ENCODE data around the gene CD151. TPM values are rescaled to one million over a fixed set of nuclear protein-coding genes. Genes with fewer than 3 reads are reported as not detected.

The CD151 gene
- total RNA-seq, 6 donors from 2014 or later: 179 to 545 (median 421) TPM

DNA sequence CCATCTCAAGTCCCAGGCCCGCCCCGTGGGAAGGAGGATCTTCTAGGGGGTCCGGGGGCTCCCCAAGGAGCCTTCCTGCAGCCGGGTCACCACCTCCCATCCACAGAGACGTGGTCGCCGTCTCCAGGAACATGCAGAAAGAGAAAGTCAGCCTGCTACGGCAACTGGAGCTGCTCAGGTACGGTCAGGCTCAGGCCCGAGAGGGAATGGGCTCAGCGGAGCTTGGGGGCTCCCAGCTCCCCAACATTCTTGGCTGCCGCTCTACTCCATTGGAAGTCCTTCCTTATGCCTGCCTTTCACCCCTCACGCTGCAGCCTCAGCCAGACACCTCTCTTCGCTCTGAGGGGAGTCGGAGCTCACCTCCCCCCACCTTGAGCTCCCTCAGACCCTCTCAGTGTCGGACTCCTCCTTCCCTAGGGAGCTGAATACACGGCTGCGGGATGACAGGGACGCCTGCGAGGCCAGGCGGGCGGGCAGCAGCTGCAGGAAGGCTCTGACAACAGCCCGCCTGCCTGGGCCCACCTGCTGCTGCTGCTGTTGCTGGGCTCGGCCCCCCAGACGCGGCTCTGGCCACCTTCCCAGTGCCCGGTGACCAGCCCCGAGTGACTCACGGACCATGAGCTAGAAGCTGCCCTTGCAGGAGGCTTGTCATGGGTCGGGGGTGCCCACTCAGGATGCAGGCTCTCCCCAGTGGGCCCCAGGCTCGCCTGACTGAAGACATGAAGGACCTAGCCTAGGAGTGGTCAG lies 1.5 kb upstream of the CD151 start:
- peaks cover 83 to 94% (median 85%) of the 10 kb centered on the region in 4 donors for H3K4me1 ChIP-seq
- H3K27me3 ChIP-seq: peaks cover 0 to 4% (median 0%) of the 10 kb centered on the region in 4 donors
- no peak for TF ChIP-seq POLR2A (IDR thresholded peaks at IDR 0.05)
- no peak for TF ChIP-seq EP300 (IDR thresholded peaks at IDR 0.05)
- TF ChIP-seq POLR2AphosphoS5 (IDR thresholded peaks at IDR 0.05): no peak
- TF ChIP-seq, protein P1, sequence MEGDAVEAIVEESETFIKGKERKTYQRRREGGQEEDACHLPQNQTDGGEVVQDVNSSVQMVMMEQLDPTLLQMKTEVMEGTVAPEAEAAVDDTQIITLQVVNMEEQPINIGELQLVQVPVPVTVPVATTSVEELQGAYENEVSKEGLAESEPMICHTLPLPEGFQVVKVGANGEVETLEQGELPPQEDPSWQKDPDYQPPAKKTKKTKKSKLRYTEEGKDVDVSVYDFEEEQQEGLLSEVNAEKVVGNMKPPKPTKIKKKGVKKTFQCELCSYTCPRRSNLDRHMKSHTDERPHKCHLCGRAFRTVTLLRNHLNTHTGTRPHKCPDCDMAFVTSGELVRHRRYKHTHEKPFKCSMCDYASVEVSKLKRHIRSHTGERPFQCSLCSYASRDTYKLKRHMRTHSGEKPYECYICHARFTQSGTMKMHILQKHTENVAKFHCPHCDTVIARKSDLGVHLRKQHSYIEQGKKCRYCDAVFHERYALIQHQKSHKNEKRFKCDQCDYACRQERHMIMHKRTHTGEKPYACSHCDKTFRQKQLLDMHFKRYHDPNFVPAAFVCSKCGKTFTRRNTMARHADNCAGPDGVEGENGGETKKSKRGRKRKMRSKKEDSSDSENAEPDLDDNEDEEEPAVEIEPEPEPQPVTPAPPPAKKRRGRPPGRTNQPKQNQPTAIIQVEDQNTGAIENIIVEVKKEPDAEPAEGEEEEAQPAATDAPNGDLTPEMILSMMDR (IDR thresholded peaks at IDR 0.05): no peak
- DNase-seq (peak in 1 of 2 donors; percentile 83), ATAC-seq (ENCODE audit: low FRiP score in 2 of 2) (no peak)
- H3K27ac ChIP-seq: no peak overlapping the region
- WGBS, 2 donors: 76 to 78% methylated on average over 23 to 25 of the region's 31 CpGs
- H3K9me3 ChIP-seq: no peaks in the 10 kb centered on the region
- H3K4me3 ChIP-seq: peak overlapping the region in 2 of 4 donors; percentile 45 to 46
- peaks cover 0 to 6% (median 6%) of the 10 kb centered on the region in 4 donors for H3K36me3 ChIP-seq

DNA sequence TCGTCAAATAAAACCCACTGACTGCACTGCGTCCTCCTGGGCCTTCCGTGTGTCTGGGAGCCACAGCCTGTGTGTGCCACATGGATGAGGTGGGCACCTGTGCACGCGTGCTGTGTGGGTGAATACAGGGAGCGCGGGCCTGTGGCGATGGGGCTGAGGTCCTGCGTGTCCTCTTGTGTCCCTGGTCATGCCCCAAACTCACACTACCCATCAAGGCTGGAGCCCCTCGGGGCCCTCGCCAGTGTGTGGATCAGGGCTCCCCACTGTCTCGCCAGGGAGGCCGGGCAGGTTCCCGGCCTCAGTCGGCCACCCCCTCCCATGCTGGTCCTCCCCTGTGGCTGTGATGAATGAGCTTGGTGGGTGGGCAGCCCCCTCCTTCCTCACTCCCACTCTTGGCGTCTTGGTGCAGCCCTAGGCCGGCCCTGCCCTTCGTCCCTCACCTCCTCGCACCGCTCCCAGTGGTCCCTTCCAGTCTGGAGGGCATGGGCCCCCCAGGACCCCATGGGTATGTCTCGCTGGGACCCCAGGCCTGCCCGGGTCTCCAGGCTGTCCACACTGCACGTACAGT lies 707 bp upstream of the CD151 start:
- 67 to 84% methylated on average over 7 to 22 of the region's 23 CpGs for WGBS, 2 donors
- DNase-seq: peak in 1 of 2 donors; percentile 73
- no peak for ATAC-seq (ENCODE audit: low FRiP score in 2 of 2)
- Histone ChIP-seq H3K4me3 (peak overlapping the region in 3 of 4 donors; percentile 52 to 95 (median 80)), H3K27ac (peak overlapping the region; percentile 87 to 94 (median 92)), H3K36me3 (peaks cover 0 to 14% (median 13%) of the 10 kb centered on the region in 4 donors), H3K9me3 (no peaks in the 10 kb centered on the region), H3K4me1 (peaks cover 77 to 92% (median 80%) of the 10 kb centered on the region in 4 donors), H3K27me3 (peaks cover 0 to 4% (median 0%) of the 10 kb centered on the region in 4 donors)
- TF ChIP-seq POLR2AphosphoS5 (IDR thresholded peaks at IDR 0.05) (no peak), POLR2A (IDR thresholded peaks at IDR 0.05) (no peak), EP300 (IDR thresholded peaks at IDR 0.05) (no peak)
- TF ChIP-seq, protein P1 (IDR thresholded peaks at IDR 0.05): no peak

DNA sequence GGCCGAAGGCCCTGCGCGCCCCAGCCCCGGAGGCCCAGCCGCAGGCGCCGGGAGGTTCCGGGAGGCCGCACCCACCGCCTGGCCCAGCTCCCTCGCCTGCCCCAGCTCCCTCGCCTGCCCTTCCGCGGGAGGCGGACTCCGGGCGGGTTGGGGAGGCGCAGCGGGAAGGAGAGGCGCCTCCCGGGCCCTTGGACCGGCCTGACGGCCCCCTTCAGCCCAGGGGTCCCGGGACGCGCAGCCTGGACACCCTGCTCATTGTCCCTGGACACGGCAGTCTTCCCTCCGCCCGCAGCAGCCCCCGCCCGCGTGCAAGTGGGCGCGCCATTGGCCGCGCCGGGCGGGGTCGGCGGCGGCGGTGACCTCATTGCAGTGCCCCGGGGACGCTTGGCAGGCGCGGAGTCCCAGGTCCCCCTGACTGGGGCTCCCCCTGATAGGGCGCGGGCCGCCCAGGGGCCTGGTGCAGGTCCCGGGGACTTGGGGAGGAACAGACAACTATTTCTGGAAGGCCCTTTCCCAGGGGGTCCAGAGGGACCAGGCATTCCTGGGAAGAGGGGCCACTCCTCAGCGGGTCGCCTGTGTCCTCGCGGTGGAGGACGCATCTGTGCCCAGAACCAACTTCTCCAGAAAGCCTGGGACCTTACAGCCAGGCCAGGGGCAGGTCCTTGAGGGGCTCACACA lies 501 bp downstream of the CD151 start:
- Histone ChIP-seq H3K4me3 (peak overlapping the region; percentile 52 to 95 (median 81)), H3K36me3 (peaks cover 5 to 26% (median 25%) of the 10 kb centered on the region in 4 donors), H3K9me3 (no peaks in the 10 kb centered on the region), H3K27ac (peak overlapping the region; percentile 87 to 94 (median 92)), H3K4me1 (peaks cover 66 to 92% (median 73%) of the 10 kb centered on the region in 4 donors), H3K27me3 (peaks cover 0 to 4% (median 0%) of the 10 kb centered on the region in 4 donors)
- ATAC-seq (ENCODE audit: low FRiP score in 2 of 2) (peak in 1 of 2 donors; percentile 60), DNase-seq (peak in 1 of 2 donors; percentile 93)
- 0% methylated on average over 23 to 38 of the region's 55 CpGs for WGBS, 2 donors
- TF ChIP-seq POLR2AphosphoS5 (IDR thresholded peaks at IDR 0.05) (peak; percentile 5 to 56), EP300 (IDR thresholded peaks at IDR 0.05) (peak in 1 of 4 donors; percentile 47), POLR2A (IDR thresholded peaks at IDR 0.05) (peak in 3 of 4 donors; percentile 25 to 78 (median 64))
- TF ChIP-seq, protein P1 (IDR thresholded peaks at IDR 0.05): peak in 1 of 6 experiments; percentile 18

DNA sequence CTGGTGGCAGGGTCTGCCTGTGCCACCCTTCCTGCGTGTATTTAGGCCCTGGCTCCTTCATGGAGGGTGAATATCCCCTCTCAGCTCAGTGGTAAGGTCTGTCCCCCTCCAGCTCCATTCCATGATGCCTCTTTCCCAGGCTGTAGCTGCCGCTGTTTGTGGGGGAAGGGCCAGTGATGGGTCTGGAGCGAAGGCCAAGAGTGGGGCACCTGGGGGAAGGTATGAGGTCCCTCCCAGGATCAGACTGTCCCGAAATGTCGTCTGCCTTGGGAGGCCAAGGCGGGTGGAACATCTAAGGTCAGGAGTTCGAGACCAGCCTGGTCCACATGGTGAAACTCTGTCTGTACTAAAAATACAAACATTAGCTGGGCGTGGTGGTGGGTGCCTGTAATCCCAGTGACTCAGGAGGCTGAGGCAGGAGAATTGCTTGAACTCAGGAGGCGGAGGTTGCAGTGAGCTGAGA lies 1.1 kb downstream of the CD151 start:
- TF ChIP-seq EP300 (IDR thresholded peaks at IDR 0.05): no peak
- TF ChIP-seq, protein P1 (IDR thresholded peaks at IDR 0.05): no peak
- TF ChIP-seq POLR2AphosphoS5 (IDR thresholded peaks at IDR 0.05): no peak
- TF ChIP-seq POLR2A (IDR thresholded peaks at IDR 0.05): no peak
- Histone ChIP-seq H3K27ac (peak overlapping the region; percentile 87 to 94 (median 92)), H3K9me3 (no peaks in the 10 kb centered on the region), H3K4me3 (peak overlapping the region; percentile 52 to 95 (median 81)), H3K27me3 (peaks cover 0 to 4% (median 0%) of the 10 kb centered on the region in 4 donors), H3K36me3 (peaks cover 8 to 32% (median 31%) of the 10 kb centered on the region in 4 donors), H3K4me1 (peaks cover 63 to 92% (median 69%) of the 10 kb centered on the region in 4 donors)
- no peak for ATAC-seq (ENCODE audit: low FRiP score in 2 of 2)
- 47 to 69% methylated on average over 8 to 9 of the region's 9 CpGs for WGBS, 2 donors
- DNase-seq: no peak
